ENCODE measurements around the gene RHOV.

The RHOV gene

GRCh38 chr15:40912478-40912877, 38.4 kb upstream of the RHOV start:
- in situ Hi-C loops (cut with MboI; ENCODE audit: low sequenced_read_pairs, unreplicated experiment) = loop anchor here (25.0 kb wide), 1 partner anchor 100 kb away; no protein-coding TSS in a partner anchor
- DNase-seq (ENCODE audit: low spot score) = no peak
- no peak for TF ChIP-seq CTCF (IDR thresholded peaks at IDR 0.05; ENCODE audit: borderline replicate concordance, control extremely low read depth, extremely low read depth, insufficient read depth, missing control alignments)

- TF ChIP-seq CTCF (IDR thresholded peaks at IDR 0.05; ENCODE audit: borderline replicate concordance, control extremely low read depth, extremely low read depth, insufficient read depth, missing control alignments) = no peak
- in situ Hi-C loops (cut with MboI; ENCODE audit: low sequenced_read_pairs, unreplicated experiment) = loop anchor here (25.0 kb wide), 1 partner anchor 101 kb away; no protein-coding TSS in a partner anchor
- no peak for DNase-seq (ENCODE audit: low spot score)
These were observed 37.7 kb upstream of the RHOV start for GRCh38 chr15:40911693-40912092.

- no peak for DNase-seq (ENCODE audit: low spot score)
- no peak for TF ChIP-seq CTCF (IDR thresholded peaks at IDR 0.05; ENCODE audit: borderline replicate concordance, control extremely low read depth, extremely low read depth, insufficient read depth, missing control alignments)
- in situ Hi-C loops (cut with MboI; ENCODE audit: low sequenced_read_pairs, unreplicated experiment) = loop anchor here (25.0 kb wide), 1 partner anchor 101 kb away; no protein-coding TSS in a partner anchor
These were observed 37.1 kb upstream of the RHOV start for GRCh38 chr15:40911141-40911540.

GRCh38 chr15:40909662-40910630, 35.9 kb upstream of the RHOV start:
- no peak for TF ChIP-seq CTCF (IDR thresholded peaks at IDR 0.05; ENCODE audit: borderline replicate concordance, control extremely low read depth, extremely low read depth, insufficient read depth, missing control alignments)
- no peak for DNase-seq (ENCODE audit: low spot score)
- in situ Hi-C loops (cut with MboI; ENCODE audit: low sequenced_read_pairs, unreplicated experiment) = loop anchor here (25.0 kb wide), 1 partner anchor 102 kb away; no protein-coding TSS in a partner anchor

GRCh38 chr15:40908095-40908494, 34.1 kb upstream of the RHOV start:
- DNase-seq (ENCODE audit: low spot score) = no peak
- no peak for TF ChIP-seq CTCF (IDR thresholded peaks at IDR 0.05; ENCODE audit: borderline replicate concordance, control extremely low read depth, extremely low read depth, insufficient read depth, missing control alignments)
- in situ Hi-C loops (cut with MboI; ENCODE audit: low sequenced_read_pairs, unreplicated experiment) = loop anchor here (25.0 kb wide), 1 partner anchor 104 kb away; no protein-coding TSS in a partner anchor

- no peak for DNase-seq (ENCODE audit: low spot score)
- in situ Hi-C loops (cut with MboI; ENCODE audit: low sequenced_read_pairs, unreplicated experiment) = loop anchor here (25.0 kb wide), 1 partner anchor 105 kb away; no protein-coding TSS in a partner anchor
- TF ChIP-seq CTCF (IDR thresholded peaks at IDR 0.05; ENCODE audit: borderline replicate concordance, control extremely low read depth, extremely low read depth, insufficient read depth, missing control alignments) = no peak
These were observed 33.2 kb upstream of the RHOV start for GRCh38 chr15:40906991-40907802.

Measured in GM13976 (cell line).